Loucy (cell line): Measurements from ENCODE around the gene CEP63.

Experiments
- H2AFZ ChIP-seq: fragments of 200-600 bp; sonication (generic); 2 replicates; pipeline ENCODE4 v1.6.0; 2016; ENCODE audit warnings: antibody characterized with exemption, mild to moderate bottlenecking, low read length, moderate library complexity
- H3F3A ChIP-seq: fragments of 200-600 bp; 2 replicates; pipeline ENCODE4 v1.6.0; 2016; ENCODE audit warnings: antibody characterized with exemption, low read depth, mild to moderate bottlenecking
- H3K27me3 ChIP-seq: fragments of 200-600 bp; sonication (generic); 2 replicates; pipeline ENCODE4 v1.6.1; 2014; ENCODE audit warnings: low read length, mild to moderate bottlenecking; ENCODE audit not compliant: insufficient read depth, poor library complexity, severe bottlenecking
- H3K36me3 ChIP-seq: fragments of 200-600 bp; sonication (generic); 2 replicates; pipeline ENCODE4 v1.6.1; 2016; ENCODE audit warnings: low read length; ENCODE audit not compliant: insufficient read depth
- H3K4me1 ChIP-seq: fragments of 200-600 bp; sonication (generic); 2 replicates; pipeline ENCODE4 v1.5.1; 2014; ENCODE audit warnings: low read length, mild to moderate bottlenecking; ENCODE audit not compliant: insufficient read depth, poor library complexity, severe bottlenecking
- H3K4me2 ChIP-seq: fragments of 200-600 bp; sonication (generic); 2 replicates; pipeline ENCODE4 v1.6.0; 2014; ENCODE audit warnings: antibody characterized with exemption, low read length, low read depth, mild to moderate bottlenecking; ENCODE audit not compliant: poor library complexity, severe bottlenecking
- H3K4me3 ChIP-seq: fragments of 200-600 bp; sonication (generic); 2 replicates; pipeline ENCODE4 v1.5.1; 2014; ENCODE audit warnings: low read length, mild to moderate bottlenecking, mixed read lengths; ENCODE audit not compliant: poor library complexity, severe bottlenecking
- H3K79me2 ChIP-seq: fragments of 200-600 bp; sonication (generic); 2 replicates; pipeline ENCODE4 v1.6.1; 2014; ENCODE audit warnings: low read length; ENCODE audit not compliant: insufficient read depth
- H3K9ac ChIP-seq: fragments of 200-600 bp; sonication (generic); 2 replicates; pipeline ENCODE4 v1.6.0; 2014; ENCODE audit warnings: mild to moderate bottlenecking, low read depth, low read length, moderate library complexity; ENCODE audit not compliant: poor library complexity, severe bottlenecking
- H3K9me2 ChIP-seq: fragments of 200-600 bp; sonication (generic); replicated peaks from 2 replicates; pipeline ENCODE4 v1.6.1; 2016; ENCODE audit warnings: low read depth, low read length, mixed read lengths
- H3K9me3 ChIP-seq: fragments of 200-600 bp; sonication (generic); 2 replicates; pipeline ENCODE4 v1.6.1; 2014; ENCODE audit warnings: mild to moderate bottlenecking, antibody characterized with exemption, low read length, low read depth; ENCODE audit not compliant: insufficient read depth
- H4K20me1 ChIP-seq: fragments of 200-600 bp; sonication (generic); 2 replicates; pipeline ENCODE4 v1.6.0; 2014; ENCODE audit warnings: antibody characterized with exemption, low read length, mild to moderate bottlenecking; ENCODE audit not compliant: insufficient read depth, poor library complexity, severe bottlenecking
- CTCF ChIP-seq: fragments of 200-600 bp; sonication (generic); conservative IDR thresholded peaks from 2 replicates; pipeline ENCODE4 v1.5.1; 2014; ENCODE audit warnings: mild to moderate bottlenecking, antibody characterized with exemption, low read length
- EZH2phosphoT487 ChIP-seq: fragments of 200-600 bp; IDR thresholded peaks from 2 replicates; pipeline ENCODE4 v1.6.1; 2018; ENCODE audit warnings: antibody characterized with exemption, mild to moderate bottlenecking, moderate library complexity, borderline replicate concordance

The CEP63 gene

GRCh38 chr3:134615743-134616142 is 129.9 kb downstream of the CEP63 start:
- Histone ChIP-seq H3K9ac (no peak overlapping the region), H3K36me3 (no peaks in the 10 kb centered on the region), H3F3A (no peaks in the 10 kb centered on the region), H4K20me1 (no peaks in the 10 kb centered on the region), H3K4me3 (no peak overlapping the region), H2AFZ (no peak overlapping the region), H3K4me2 (no peak overlapping the region), H3K79me2 (no peaks in the 10 kb centered on the region), H3K9me3 (no peaks in the 10 kb centered on the region), H3K27me3 (no peaks in the 10 kb centered on the region), H3K4me1 (no peaks in the 10 kb centered on the region), H3K9me2 (no peaks in the 10 kb centered on the region)
- TF ChIP-seq CTCF (no peak), EZH2phosphoT487 (no peak)

GRCh38 chr3:134617608-134618477 is 132.0 kb downstream of the CEP63 start:
- no peaks in the 10 kb centered on the region for H3K36me3 ChIP-seq
- H3K79me2 ChIP-seq, result no peaks in the 10 kb centered on the region
- H4K20me1 ChIP-seq, result no peaks in the 10 kb centered on the region
- TF ChIP-seq EZH2phosphoT487 (no peak), CTCF (no peak)
- H3F3A ChIP-seq, result no peaks in the 10 kb centered on the region
- H3K9me2 ChIP-seq, result no peaks in the 10 kb centered on the region
- H3K4me2 ChIP-seq, result no peak overlapping the region
- no peak overlapping the region for H3K4me3 ChIP-seq
- no peak overlapping the region for H3K9ac ChIP-seq
- no peaks in the 10 kb centered on the region for H3K27me3 ChIP-seq
- H3K9me3 ChIP-seq, result no peaks in the 10 kb centered on the region
- no peak overlapping the region for H2AFZ ChIP-seq
- no peaks in the 10 kb centered on the region for H3K4me1 ChIP-seq

- no peaks in the 10 kb centered on the region for H3F3A ChIP-seq
- no peak overlapping the region for H2AFZ ChIP-seq
- H4K20me1 ChIP-seq, result no peaks in the 10 kb centered on the region
- H3K9me3 ChIP-seq, result no peaks in the 10 kb centered on the region
- H3K79me2 ChIP-seq, result no peaks in the 10 kb centered on the region
- TF ChIP-seq EZH2phosphoT487 (no peak), CTCF (no peak)
- no peaks in the 10 kb centered on the region for H3K4me1 ChIP-seq
- H3K9ac ChIP-seq, result no peak overlapping the region
- no peaks in the 10 kb centered on the region for H3K36me3 ChIP-seq
- no peak overlapping the region for H3K4me2 ChIP-seq
- H3K27me3 ChIP-seq, result no peaks in the 10 kb centered on the region
- H3K9me2 ChIP-seq, result no peaks in the 10 kb centered on the region
- H3K4me3 ChIP-seq, result no peak overlapping the region
These were observed 132.8 kb downstream of the CEP63 start for GRCh38 chr3:134618478-134619300.
